AG04449 (cell line): ENCODE data around the gene SP5.
"Not testable (repeated sequence)": the region's sequence is repeated elsewhere in the genome, so short reads cannot be mapped to it uniquely, and the experiment has no call there.

Source experiments
- CTCF ChIA-PET: fragments of 350-600 bp; formaldehyde crosslinking; extraction: SDS; loops from one replicate; lab custom pipeline; 2021; ENCODE audit warnings: antibody characterized with exemption; lab: Yijun Ruan, JAX
- POLR2A ChIA-PET: fragments of 400-600, 350-600 bp; formaldehyde crosslinking; extraction: SDS; loops from one replicate; lab custom pipeline; 2020; ENCODE audit warnings: antibody characterized with exemption, inconsistent platforms; lab: Yijun Ruan, JAX
- DNase-seq: peaks from one replicate; pipeline ENCODE4 v3.0.0-alpha.2; 2010; ENCODE audit warnings: low read depth, low spot score
- H3K4me3 ChIP-seq: 2 replicates; pipeline ENCODE4 v1.5.1; 2011; ENCODE audit warnings: low read depth, mild to moderate bottlenecking, control low read depth, low read length
- TF ChIP-seq, protein P1 (sequence below): IDR thresholded peaks from one replicate; pipeline ENCODE4 v1.5.1; 2011; ENCODE audit warnings: mild to moderate bottlenecking, moderate library complexity, low read length, control low read depth, inconsistent platforms; ENCODE audit not compliant: insufficient read depth; ENCODE audit errors: missing control alignments

Gene SP5

DNA sequence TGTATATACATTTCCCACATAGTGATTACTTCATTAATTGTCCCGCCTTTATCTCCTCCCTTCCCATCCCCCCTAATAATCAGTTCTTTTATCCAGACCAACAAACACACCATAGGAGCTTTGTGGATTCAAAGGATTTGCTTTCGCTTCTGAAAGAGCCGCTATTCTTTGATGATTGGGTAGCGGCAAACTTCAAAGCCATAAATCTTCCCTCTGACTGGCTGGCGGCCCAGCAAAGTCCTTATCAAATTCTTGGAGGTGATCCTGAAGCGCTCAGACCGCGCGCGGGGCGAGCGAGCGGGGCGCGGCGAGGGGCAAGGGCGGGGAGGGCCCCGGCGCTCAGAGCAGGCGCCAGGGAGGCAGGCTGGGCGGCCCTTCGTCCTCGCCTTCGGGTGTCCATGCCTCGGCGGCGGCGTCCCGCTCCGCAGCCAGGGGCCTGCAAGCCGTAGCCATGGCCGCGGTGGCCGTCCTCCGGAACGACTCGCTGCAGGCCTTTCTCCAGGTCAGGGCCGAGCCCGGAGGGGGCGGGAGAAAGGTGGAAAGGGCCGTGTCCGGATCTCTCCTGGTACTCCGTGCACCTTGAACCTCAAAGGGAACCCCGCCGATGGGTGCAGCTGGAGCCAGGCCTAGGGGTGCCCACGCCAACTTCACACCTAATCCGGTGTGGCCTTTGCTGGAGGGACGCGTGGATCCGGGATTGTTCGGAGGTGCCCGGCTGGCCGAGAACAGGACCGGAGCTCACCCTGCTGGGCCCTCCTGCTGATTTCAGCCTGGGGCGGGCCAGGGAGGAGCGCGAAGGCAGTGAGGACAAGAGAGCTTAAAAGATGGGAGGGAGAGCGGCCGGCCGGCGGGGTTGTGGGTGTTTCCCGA, at the start of gene SP5:
TSS of gene SP5 (plus strand) at position 276 of the 870 bp plus-strand sequence. CDS start at position 452, 176 bp downstream.
- CTCF ChIA-PET: no interaction called here
- TF ChIP-seq, protein P1, sequence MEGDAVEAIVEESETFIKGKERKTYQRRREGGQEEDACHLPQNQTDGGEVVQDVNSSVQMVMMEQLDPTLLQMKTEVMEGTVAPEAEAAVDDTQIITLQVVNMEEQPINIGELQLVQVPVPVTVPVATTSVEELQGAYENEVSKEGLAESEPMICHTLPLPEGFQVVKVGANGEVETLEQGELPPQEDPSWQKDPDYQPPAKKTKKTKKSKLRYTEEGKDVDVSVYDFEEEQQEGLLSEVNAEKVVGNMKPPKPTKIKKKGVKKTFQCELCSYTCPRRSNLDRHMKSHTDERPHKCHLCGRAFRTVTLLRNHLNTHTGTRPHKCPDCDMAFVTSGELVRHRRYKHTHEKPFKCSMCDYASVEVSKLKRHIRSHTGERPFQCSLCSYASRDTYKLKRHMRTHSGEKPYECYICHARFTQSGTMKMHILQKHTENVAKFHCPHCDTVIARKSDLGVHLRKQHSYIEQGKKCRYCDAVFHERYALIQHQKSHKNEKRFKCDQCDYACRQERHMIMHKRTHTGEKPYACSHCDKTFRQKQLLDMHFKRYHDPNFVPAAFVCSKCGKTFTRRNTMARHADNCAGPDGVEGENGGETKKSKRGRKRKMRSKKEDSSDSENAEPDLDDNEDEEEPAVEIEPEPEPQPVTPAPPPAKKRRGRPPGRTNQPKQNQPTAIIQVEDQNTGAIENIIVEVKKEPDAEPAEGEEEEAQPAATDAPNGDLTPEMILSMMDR: peak; percentile 13
- POLR2A ChIA-PET: no interaction called here
- DNase-seq: no peak
- peak within 1 kb of the TSS; percentile 37 for H3K4me3 ChIP-seq

DNA sequence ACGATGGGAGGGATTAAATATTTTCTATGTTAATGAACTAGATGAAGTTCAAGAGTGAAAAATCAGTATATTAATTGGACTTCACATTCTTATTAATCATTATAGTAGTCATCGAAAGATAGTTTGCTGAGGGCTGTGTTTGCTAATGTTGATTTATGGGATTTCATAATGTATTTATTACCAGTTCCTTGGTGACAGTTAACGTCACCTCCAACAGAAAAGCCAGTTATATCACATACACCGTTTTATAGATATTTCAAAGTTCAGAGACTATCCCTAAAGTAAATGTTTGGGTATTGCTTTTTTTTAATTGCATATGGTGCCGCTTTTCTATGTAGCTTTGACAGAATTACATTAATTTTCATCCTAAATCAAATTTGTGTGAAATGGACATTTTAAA, 49.4 kb upstream of the SP5 start:
- no peak for DNase-seq
- TF ChIP-seq, protein P1: no peak
- CTCF ChIA-PET: no interaction called here

DNA sequence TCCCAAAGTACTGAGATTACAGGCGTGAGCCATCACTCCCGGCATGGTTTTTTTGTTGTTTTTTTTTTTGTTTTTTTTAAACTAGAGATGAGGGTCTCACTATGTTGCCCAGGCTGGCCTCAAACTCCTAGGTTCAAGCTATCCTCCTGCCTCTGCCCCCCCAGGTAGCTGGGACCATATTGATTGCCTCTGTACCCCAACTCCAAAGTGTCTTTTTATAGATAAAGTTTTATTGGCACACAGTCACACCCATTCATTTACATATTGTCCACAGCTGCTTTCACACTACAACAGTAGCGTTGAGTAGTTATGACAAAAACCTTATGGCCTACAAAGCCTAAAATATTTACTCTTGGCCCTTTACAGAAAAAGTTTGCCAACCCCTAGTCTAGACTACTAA, 45.2 kb upstream of the SP5 start:
- ChIA-PET POLR2A (no interaction called here), CTCF (no interaction called here)
- H3K4me3 ChIP-seq: no peak overlapping the region
- no peak for DNase-seq
- TF ChIP-seq, protein P1: no peak

More for the DNA sequence above, 49.4 kb upstream of the SP5 start:
- no peak overlapping the region for H3K4me3 ChIP-seq
- POLR2A ChIA-PET: no interaction called here

DNA sequence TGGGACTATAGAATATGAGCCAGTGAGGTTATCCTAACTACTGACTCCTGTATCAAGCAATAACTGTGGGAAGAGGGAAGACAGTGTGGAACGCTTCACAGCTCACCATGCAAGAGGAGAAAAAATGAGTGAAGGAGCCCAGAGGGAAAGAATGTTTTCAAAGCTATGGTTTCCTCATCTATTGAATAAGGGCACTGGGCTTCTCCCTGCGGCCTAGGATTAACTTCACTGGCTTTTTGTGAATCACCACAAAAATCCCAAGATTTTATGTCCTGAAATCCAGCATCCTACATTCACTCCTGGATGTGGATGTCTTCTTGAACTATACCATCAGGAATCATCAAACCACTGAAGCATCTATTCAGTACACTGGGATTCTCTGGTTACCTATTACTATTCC, 44.5 kb upstream of the SP5 start:
- H3K4me3 ChIP-seq: no peak overlapping the region
- DNase-seq: no peak
- CTCF ChIA-PET: no interaction called here
- POLR2A ChIA-PET: no interaction called here
- TF ChIP-seq, protein P1: no peak

DNA sequence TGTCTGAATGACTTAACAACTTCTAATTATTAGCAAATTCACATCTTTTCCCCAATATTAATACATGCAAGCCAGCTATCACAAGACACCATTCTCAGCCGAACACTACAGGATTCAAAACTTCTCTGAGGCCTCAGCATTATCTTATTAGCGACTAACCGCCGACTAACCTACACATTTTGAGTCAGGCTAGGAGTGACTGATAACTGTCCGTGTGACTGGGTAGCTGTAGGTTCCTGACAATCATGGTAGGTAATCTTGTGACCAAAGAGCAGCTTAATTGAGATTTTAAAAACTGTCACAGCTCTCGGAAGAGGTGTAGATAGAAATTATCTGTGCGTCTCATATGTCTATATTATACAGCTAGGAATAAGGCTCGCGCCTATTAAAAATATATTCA, 44.1 kb upstream of the SP5 start:
- CTCF ChIA-PET: no interaction called here
- POLR2A ChIA-PET: no interaction called here
- H3K4me3 ChIP-seq: no peak overlapping the region
- TF ChIP-seq, protein P1: no peak
- no peak for DNase-seq

DNA sequence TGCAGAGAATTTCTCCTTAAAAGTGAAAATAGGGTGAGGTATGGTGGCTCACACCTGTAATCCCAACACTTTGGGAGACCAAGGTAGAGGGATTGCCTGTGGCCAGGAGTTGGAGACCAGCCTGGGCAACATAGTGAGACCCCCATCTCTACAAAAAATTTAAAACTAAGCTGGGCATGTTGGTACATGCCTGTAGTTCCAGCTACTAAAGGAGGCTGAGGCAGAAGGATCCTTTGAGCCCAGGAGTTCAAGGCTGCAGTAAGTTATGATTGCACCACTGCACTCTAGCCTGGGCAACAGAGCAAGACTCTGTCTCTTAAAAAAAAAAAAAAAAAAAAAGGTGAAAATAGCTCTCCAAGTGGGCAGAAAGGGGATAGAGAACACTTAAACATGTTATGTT, 40.9 kb upstream of the SP5 start:
- POLR2A ChIA-PET, H3K4me3 ChIP-seq, CTCF ChIA-PET, DNase-seq: not testable (repeated sequence)
